ENCODE measurements around the gene RIPPLY3. TPM values are rescaled to one million over a fixed set of nuclear protein-coding genes. Genes with fewer than 3 reads are reported as not detected.

RIPPLY3 gene
- total and polyA plus RNA-seq, 2 of the 13 experiments (the other 11 are each of a cell fraction or from before 2014, with no cell fraction given), result 0.09 to 2.9 TPM

GRCh38 chr21:37009740-37010341 is 3.3 kb downstream of the RIPPLY3 start (continued):
- no peak for TF ChIP-seq NCOA5 (CRISPR knock-in tag; IDR thresholded peaks at IDR 0.05)
- no peak for TF ChIP-seq ZNF749 (CRISPR knock-in tag; IDR thresholded peaks at IDR 0.05; ENCODE audit: borderline replicate concordance)
- no peak for TF ChIP-seq ZNF354B (CRISPR knock-in tag; IDR thresholded peaks at IDR 0.05)
- TF ChIP-seq ZNF614 (CRISPR knock-in tag; IDR thresholded peaks at IDR 0.05; ENCODE audit: borderline replicate concordance), result no peak
- TF ChIP-seq ZNF883 (CRISPR knock-in tag; IDR thresholded peaks at IDR 0.05; ENCODE audit: not compliant biosample characterization), result no peak
- TF ChIP-seq ZC3H13 (CRISPR knock-in tag; IDR thresholded peaks at IDR 0.05), result no peak
- TF ChIP-seq EZH2 (conservative IDR thresholded peaks at IDR 0.05; ENCODE audit: low read depth, low read length), result no peak
- no peak for TF ChIP-seq ZFP36L1 (CRISPR knock-in tag; IDR thresholded peaks at IDR 0.05)
- no peak for TF ChIP-seq ZBTB8A (CRISPR knock-in tag; IDR thresholded peaks at IDR 0.05; ENCODE audit: borderline replicate concordance, low read depth)
- no peak for TF ChIP-seq AHR (CRISPR knock-in tag; IDR thresholded peaks at IDR 0.05)
- no peak for TF ChIP-seq ZMYM2 (CRISPR knock-in tag; IDR thresholded peaks at IDR 0.05)
- TF ChIP-seq, protein P1, sequence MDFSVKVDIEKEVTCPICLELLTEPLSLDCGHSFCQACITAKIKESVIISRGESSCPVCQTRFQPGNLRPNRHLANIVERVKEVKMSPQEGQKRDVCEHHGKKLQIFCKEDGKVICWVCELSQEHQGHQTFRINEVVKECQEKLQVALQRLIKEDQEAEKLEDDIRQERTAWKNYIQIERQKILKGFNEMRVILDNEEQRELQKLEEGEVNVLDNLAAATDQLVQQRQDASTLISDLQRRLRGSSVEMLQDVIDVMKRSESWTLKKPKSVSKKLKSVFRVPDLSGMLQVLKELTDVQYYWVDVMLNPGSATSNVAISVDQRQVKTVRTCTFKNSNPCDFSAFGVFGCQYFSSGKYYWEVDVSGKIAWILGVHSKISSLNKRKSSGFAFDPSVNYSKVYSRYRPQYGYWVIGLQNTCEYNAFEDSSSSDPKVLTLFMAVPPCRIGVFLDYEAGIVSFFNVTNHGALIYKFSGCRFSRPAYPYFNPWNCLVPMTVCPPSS (IDR thresholded peaks at IDR 0.05), result no peak
- TF ChIP-seq HINFP (CRISPR knock-in tag; IDR thresholded peaks at IDR 0.05; ENCODE audit: low read depth), result peak; percentile 72; the same call in 1 of the 2 replicates
- TF ChIP-seq, protein P2, sequence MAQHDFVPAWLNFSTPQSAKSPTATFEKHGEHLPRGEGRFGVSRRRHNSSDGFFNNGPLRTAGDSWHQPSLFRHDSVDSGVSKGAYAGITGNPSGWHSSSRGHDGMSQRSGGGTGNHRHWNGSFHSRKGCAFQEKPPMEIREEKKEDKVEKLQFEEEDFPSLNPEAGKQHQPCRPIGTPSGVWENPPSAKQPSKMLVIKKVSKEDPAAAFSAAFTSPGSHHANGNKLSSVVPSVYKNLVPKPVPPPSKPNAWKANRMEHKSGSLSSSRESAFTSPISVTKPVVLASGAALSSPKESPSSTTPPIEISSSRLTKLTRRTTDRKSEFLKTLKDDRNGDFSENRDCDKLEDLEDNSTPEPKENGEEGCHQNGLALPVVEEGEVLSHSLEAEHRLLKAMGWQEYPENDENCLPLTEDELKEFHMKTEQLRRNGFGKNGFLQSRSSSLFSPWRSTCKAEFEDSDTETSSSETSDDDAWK (CRISPR knock-in tag; IDR thresholded peaks at IDR 0.05), result no peak
- TF ChIP-seq MXD4 (CRISPR knock-in tag; IDR thresholded peaks at IDR 0.05), result peak; percentile 30; the same call in 1 of the 2 replicates
- TF ChIP-seq SOX13 (IDR thresholded peaks at IDR 0.05), result no peak
- TF ChIP-seq SOX13 (CRISPR knock-in tag; conservative IDR thresholded peaks at IDR 0.05 in 1 of 2, IDR thresholded peaks at IDR 0.05 in 1 of 2), result peak in 1 of 2 experiments; percentile 42; a peak in 2 of 4 replicates
- no peak for TF ChIP-seq ZNF652 (CRISPR knock-in tag; IDR thresholded peaks at IDR 0.05; ENCODE audit: borderline replicate concordance, low read depth)
- TF ChIP-seq, protein P3, sequence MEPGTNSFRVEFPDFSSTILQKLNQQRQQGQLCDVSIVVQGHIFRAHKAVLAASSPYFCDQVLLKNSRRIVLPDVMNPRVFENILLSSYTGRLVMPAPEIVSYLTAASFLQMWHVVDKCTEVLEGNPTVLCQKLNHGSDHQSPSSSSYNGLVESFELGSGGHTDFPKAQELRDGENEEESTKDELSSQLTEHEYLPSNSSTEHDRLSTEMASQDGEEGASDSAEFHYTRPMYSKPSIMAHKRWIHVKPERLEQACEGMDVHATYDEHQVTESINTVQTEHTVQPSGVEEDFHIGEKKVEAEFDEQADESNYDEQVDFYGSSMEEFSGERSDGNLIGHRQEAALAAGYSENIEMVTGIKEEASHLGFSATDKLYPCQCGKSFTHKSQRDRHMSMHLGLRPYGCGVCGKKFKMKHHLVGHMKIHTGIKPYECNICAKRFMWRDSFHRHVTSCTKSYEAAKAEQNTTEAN (CRISPR knock-in tag; conservative IDR thresholded peaks at IDR 0.05), result no peak
- TF ChIP-seq KLF13 (CRISPR knock-in tag; IDR thresholded peaks at IDR 0.05), result no peak
- no peak for TF ChIP-seq ZNF616 (CRISPR knock-in tag; IDR thresholded peaks at IDR 0.05; ENCODE audit: low read depth)
- TF ChIP-seq ZSCAN21 (CRISPR knock-in tag; IDR thresholded peaks at IDR 0.05; ENCODE audit: borderline replicate concordance), result peak; percentile 78
- no peak for TF ChIP-seq ZNF333 (CRISPR knock-in tag; IDR thresholded peaks at IDR 0.05; ENCODE audit: borderline replicate concordance)
- no peak for TF ChIP-seq PBX3 (CRISPR knock-in tag; IDR thresholded peaks at IDR 0.05; ENCODE audit: borderline replicate concordance)
- no peak for TF ChIP-seq SMARCC2 (IDR thresholded peaks at IDR 0.05)

Data from HepG2 (cell line).